GM18526 (cell line): ENCODE results near the gene CALML6.

Source experiments
- POLR2A ChIP-seq: IDR thresholded peaks from 3 replicates; pipeline ENCODE4 v1.6.1; 2011; ENCODE audit not compliant: insufficient read length; ENCODE audit errors: extremely low read depth

The CALML6 gene

GRCh38 chr1:1957533-1957961 lies 42.5 kb downstream of the CALML6 start:
- TF ChIP-seq POLR2A, result no peak

- TF ChIP-seq POLR2A, result no peak
Measured at GRCh38 chr1:1958071-1958541, 43.0 kb downstream of the CALML6 start.

- no peak for TF ChIP-seq POLR2A
Measured at GRCh38 chr1:1959459-1959839, 44.4 kb downstream of the CALML6 start.

DNA sequence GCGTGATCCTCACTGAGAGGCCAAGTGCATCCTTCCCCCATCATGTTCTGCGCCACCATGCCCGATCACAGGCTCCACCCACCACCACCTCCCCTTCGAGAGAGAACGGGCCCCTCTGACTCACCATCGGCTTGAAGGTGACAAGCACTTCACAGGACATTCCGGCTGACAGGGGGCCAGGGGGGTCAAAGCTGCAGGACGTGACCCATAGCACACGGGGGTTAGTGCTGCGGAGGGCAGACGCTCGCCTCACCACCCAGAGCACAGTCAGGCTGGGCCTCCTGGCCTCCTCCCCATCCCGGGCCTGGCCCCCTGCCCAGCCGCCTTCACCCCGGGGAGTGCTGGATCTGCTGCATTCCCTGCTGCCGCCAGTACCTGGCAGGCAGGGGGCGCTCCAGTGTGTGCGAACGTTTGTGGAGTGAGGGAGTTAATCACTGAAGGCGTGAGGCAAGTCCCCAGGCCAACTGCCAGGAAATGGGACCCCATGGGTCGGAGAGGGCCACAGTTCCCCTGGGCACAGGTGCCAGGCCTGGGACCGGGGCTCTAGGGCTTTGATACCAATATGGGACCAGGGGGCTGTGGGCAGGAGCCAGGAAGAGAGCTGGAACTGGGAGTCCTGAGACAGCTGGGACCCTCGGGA lies 44.9 kb downstream of the CALML6 start:
- no peak for TF ChIP-seq POLR2A

DNA sequence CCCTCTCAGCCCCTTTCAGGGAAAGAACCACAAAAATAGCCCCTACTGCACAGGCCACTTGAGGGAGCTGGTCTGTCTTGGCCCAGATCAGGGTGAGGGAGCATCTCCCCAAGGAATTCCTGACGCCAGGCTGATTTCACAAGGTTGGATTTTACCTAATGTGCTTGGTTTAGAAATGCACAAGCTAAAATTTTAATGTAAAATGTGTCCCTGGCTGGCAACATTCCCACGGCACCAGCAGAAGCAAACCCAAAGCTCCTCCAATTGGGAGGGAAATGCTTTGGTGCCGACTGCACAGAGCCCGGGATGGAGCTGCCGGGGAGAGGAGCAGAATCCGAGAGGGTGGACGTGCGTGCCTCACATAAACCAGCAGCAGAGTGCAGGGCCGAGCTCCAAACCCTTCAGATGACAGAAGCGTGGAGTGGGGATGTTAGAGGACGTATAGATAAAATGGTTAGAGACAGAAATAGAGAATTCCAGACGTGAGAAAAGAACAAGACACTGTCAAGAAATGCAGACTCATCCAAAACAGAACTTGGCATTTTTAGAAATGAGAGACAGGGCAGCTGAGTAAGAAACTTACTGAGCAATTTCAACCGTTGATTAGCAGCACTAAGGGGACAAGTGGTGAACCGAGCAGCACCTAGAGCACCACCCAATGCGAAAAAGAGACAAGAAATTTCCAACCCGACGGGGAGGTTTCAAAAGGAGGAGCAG lies 45.6 kb downstream of the CALML6 start:
- TF ChIP-seq POLR2A, result no peak

DNA sequence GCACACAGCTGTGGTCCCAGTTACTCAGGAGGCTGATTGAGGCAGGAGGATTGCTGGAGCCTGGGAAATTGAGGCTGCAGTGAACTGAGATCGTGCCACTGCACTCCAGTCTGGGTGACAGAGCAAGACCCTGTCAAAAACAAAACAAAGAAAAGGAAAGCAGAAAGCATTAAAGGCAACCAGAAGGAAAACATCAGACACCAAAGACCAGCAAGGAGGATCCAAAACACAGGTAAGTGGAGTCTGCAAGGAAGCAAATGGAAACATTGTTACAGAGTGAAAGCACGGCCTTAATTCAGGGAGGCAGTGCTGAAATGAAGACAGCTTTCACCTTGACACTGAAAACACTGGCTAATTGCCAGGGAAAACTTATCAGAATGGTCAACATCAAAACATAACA lies 47.7 kb downstream of the CALML6 start:
- no peak for TF ChIP-seq POLR2A

DNA sequence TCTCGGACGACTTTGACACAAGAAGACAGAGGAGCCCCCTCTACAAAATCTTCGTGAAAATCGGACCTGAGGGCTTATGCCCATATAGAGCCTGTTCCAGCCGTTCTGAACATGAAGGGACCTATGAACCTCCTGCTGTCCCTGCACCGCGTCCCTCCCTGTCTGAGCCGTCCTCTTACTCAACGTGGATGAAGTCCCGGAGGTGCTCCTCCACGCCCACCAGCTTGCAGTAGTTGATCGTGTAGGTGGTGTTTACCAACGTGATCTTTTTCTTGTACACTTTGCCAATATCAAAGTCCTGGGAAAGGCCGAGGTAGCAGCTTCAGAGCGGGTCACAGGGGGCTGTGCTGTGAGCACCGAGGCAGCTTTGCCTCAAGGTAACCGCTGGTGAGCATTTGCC lies 48.5 kb downstream of the CALML6 start:
- no peak for TF ChIP-seq POLR2A

- TF ChIP-seq POLR2A, result no peak
Measured at GRCh38 chr1:1964811-1965210, 49.8 kb downstream of the CALML6 start.

DNA sequence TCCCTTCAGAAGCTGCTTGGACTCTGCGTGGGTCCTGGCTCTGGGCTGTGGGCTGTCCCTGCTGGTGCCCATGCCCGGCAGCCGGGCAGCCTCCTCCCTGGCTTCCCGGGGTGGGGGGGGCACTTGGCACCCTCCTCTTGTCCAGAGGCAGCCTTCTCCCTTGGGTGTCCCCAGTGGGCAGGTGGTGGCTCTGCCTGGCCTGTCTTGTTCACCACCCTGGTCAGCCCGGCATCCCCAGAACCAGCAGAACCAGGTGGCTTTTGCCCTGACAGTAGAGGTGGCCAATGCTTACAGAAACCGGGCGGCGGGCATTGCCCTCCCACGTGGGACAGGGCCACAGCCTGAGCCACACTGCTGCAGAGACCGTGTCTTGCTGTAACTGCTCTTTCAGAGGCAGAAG lies 50.5 kb downstream of the CALML6 start:
- no peak for TF ChIP-seq POLR2A

DNA sequence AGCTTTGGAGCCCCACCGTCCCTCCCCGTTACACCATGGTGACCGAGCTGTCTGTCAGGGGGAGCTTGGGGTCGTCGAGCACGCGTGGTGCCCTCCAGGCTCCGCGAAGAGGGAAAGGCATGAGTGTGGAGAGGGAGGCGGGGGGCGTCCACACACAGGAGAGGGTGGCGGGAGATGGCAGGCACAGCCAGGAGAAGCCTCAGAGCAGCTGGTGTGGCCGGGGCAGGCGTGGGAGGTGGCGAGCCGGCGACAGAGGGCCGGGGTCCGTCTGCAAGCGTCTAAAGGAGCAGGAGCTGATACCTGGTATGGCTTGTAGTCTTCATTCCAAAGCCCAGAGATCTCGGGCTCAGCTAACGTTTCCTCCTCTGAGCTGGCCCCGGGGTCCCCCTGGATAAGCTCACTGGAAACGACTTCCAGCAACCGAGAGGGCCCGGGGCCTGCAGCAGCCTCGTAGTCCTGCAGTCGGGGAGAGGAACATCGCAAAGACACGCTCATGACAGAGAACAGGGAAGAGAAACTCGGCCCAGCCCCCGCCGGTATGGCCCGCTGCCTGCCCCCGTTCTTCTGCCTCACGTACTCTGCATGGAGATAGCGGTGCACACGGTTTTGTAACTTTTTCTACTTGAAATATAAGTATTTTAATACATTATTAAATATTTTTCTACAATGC lies 51.1 kb downstream of the CALML6 start:
- no peak for TF ChIP-seq POLR2A
